Kidney capillary endothelial cell (primary cell): ENCODE results near the gene PRKRIP1.
A peak's percentile ranks its signal among the peaks of the same experiment; 100 is the strongest.
"Not testable (repeated sequence)": the region's sequence is repeated elsewhere in the genome, so short reads cannot be mapped to it uniquely, and the experiment has no call there.

Experiments used
- DNase-seq: peaks from one replicate; pipeline ENCODE4 v3.0.0-alpha.2; 2018; ENCODE audit warnings: low spot score

Gene PRKRIP1, protein sequence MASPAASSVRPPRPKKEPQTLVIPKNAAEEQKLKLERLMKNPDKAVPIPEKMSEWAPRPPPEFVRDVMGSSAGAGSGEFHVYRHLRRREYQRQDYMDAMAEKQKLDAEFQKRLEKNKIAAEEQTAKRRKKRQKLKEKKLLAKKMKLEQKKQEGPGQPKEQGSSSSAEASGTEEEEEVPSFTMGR

DNA sequence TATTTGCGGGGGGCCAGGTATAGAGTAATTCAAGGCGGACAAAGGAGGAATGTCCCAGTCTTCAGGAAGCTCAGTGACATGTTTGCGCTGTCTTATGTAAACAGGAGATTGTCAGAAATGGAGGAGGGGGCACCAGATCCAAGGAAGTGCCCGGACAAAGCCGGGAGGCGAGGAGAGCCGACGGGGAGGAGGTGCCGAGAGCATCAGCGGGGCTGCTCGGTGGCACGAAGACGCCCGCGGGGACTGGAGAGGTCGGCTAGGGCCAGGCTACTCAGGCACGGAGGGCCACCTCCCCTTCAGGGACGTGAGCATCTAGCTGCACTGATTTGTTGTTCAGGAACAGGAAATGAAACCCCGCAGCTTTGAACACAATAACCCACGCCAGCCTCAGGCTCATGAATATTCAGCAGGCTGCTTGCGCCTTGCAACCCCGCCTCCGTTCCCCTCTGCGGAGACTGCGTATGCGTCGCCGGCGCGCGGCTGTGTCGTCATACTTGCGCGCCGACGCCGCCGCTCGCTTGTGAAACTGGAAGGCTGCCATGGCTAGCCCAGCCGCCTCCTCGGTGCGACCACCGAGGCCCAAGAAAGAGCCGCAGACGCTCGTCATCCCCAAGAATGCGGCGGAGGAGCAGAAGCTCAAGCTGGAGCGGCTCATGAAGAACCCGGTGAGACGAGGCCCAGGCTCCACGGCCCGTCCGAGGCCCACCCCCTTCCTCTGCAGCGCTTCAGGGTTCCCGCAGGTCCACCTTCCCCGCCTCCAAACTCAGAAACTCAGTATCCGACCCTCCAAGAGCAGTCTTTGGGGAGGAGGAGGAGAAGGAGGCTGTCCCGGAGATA, at the start of gene PRKRIP1:
PRKRIP1 (plus strand) TSS at position 491 of the 837 bp plus-strand sequence; CDS start at position 540, 49 bp downstream.
- peak; percentile 92 for DNase-seq

DNA sequence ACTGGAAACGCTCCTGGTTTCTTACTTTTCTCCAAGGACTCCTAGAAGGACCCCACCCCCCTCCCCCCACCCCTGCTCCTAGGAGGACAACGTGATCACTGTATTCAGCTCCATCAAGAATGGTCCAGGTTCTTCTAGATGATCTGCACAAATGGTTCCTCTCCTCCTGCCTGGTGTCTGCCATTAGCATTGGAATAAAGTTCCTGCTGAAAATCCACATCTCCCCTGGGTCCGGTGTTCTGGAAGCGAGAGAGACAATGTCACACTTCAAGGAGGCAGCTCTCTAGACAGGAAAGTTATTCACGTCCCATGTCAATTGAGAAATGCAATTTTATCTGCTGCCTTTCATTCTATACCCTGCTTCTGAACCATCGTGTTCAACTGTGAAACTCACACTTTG, 49.2 kb upstream of the PRKRIP1 start:
- not testable (repeated sequence) for DNase-seq

DNA sequence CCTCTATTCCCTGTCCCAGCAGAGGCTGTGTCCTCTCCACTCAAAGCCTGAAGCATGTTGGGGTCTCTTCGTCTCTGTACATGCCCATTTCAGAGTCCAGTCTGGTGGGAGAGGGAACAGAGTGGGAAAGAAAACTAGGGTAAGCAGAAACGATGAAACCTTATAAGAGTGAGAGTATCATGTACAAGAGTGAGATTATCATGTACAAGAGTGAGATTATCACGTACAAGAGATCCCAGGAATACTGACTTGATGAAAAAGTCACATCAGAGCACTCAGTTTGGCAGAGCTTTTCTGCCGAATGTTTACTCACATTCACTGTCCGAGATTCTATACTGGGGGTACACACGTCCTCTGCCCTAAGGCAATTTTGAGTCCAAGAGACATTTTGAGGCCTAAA, 39.8 kb upstream of the PRKRIP1 start, which contains the start of gene SPDYE6:
SPDYE6 (minus strand) TSS at position 101 of the 400 bp plus-strand sequence. CDS start 421 bp downstream, outside the sequence.
- not testable (repeated sequence) for DNase-seq

DNA sequence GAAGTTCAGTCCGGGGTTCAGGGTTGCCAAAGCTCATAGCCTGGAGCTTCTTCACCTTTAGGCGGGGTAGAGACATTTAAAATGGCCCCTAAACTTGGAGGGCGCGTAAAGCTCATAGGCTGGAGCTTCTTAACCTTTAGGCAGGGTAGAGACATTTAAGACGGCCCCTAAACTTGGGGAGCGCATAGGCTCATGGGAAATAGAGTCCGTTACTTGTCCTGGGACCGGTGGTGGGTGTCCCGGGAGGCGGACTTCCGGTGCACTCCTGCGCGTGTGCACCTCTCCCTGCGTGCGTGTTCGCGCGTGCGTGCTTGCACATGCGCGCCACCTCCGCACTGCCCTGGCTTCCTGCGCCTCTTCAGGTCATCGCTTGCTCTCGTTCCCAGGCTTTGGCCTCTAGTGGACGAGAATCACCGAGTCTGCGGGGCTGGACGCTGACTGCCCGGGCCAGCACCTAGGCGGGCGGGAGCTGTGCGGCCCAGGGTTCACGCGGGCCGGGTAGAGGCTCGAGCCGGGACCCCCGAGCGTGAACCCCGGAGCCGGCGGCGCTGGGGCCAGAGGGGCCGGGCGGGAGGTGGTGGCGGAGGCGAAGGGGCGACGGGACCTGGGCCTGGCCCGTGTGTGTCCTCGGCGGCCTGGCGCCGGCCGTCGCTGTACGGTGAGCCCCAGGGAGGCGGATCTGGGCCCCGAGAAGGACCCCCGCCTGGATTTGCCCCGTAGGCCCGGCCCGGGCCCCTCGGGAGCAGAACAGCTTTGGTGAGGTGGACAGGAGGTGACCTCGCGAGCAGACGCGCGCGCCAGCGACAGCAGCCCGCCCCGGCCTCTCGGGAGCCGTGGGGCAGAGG, 32.4 kb upstream of the PRKRIP1 start:
- peak; percentile 98 for DNase-seq

DNA sequence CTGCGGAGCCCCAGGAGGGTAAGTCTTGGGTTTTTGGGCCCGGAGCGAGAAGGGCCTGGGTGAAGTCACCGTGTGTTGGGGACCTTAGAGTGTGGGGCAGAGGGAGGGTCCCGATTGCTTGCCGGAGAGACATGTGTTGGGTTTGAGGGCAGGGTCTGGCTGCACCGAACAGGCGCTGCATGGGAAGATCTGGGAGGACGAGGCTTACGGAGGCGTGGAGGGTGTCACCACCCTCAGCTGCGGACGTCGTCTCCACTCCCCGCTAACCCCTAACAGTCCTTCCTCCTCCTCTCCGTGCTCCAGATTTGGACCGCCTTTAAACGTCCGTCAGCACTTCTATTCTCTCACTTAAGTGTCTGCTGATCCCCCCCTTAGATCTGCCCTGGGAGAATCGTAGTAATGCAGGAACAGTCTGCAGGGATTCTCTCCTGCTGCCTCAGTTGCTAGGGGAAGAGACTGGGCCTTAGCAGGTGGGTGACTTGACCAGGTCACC, 31.7 kb upstream of the PRKRIP1 start:
- DNase-seq, result not testable (repeated sequence)

DNA sequence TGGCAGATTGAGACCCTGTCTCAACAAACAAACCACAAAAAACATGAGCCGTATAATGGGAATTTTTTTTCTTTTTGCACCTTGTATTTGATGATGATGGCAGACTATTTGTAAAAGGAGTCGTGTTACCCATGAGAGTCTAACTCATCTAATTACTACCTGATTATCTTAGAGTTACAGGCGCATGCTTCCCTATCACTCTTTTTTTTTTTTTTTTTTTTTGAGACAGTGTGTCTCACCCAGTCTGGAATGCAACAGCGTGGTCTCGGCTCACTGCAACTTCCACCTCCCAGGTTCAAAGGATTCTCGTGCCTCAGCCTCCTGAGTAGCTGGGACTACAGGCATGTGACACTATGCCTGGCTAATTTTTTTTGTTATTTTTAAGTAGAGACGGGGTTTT, 30.8 kb upstream of the PRKRIP1 start:
- not testable (repeated sequence) for DNase-seq

DNA sequence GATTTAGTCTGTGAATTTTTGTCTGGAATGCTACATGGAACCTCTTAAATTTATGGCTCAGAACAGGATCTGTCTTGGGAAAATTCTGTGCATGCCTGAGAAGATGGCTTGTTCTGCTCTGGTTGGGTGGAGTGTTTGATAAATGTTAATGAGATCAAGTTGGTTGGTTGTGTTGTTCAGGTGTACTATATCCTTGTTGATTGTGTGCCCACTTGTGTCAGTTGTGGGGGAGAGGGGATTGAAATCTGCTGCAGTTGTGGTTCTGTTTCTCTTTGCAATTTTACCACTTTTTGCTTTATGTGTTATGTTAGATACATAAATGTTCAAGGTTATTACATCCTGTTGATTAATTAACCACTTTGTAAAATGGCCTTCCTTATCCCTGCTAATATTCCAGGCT, 26.1 kb upstream of the PRKRIP1 start:
- not testable (repeated sequence) for DNase-seq

DNA sequence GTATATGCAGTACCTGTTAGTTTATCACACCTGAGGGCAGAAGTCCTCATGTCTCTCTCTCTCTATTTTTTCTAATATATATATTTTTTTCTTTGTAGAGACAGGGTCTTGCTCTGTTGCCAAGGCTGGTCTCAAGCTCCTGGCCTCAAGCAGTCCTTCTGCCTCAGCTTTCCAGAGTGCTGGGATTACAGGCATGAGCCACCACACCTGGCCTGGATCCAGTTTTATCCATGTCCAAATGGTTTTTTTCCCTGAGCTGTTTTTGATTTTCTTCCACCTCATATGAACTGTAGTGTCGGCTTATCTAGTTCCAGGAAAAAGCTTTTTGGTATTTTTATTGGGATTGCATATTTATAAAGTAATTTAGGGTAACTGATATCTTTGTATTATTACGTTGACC, 23.4 kb upstream of the PRKRIP1 start:
- not testable (repeated sequence) for DNase-seq

DNA sequence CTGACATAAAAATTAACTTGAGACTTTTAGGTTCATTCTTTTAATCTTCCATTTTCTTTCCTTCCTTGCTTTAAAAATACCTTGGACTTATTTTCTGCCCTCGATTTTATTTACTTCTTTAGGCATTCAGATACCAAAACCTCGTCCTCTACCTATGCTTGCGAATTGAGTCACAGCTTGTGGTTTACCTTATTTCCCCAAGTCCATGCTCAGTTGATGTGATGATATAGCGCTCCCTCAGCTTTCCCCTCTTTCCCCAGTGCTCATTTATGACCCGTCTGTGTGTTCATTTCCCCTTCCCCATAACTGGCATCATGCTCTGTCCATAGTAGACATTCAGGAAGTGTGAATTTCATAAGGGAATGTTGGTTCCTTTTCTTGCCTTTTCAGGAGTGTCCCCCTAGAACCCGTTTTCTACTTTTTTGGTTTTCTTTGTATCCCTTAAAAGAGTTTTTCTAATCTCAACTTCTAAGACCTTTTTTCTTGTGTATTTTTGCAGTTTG, 19.1 kb upstream of the PRKRIP1 start:
- peak; percentile 38 for DNase-seq

DNA sequence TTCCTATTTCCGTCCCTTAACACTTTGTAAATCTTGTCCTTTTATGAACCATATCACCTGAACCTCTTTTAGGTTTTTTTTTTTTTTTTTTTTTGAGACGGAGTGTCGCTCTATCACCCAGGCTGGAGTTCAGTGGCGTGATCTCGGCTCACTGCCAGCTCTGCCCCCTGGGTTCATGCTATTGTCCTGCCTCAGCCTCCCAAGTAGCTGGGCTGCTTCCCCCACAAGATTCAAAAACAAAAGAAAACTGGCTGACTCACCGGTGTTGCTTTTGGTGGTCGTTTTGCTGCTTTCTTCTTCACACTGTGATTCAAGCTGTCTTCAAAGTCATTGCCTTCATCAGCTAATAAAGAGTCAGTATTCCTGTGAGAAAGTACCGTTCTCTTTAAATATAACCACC, 15.3 kb upstream of the PRKRIP1 start:
- not testable (repeated sequence) for DNase-seq

DNA sequence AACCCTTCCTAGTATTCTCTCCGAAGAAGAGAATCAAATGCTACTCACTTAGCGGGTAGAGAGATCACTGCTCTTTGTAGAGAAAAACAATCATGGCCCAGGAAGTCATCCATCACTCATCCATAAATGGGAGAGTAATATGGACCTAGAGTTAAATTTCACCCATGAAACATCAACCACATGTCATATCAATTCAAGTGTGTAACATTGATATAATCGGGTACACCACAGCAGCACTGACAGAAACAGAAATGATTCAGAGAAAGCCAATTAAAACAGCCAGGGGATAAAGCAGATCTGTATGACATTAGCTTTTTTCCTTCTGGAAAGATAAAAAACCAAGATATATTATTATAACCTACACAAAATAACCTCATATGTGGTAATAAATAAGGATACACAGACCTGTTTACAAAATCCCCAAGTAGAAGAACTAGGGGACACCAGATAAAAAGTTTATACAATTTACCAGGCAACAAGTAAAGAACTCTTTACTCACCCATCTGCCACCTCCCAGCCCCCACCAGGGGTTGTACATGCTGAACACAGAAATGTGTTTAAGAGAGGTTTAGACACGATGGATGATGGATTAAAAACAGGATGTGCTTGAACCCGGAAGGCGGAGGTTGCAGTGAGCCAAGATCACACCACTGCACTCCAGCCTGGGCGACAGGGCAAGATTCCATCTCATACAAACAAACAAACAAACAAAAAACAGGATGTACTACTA, 14.3 kb upstream of the PRKRIP1 start:
- DNase-seq, result not testable (repeated sequence)

DNA sequence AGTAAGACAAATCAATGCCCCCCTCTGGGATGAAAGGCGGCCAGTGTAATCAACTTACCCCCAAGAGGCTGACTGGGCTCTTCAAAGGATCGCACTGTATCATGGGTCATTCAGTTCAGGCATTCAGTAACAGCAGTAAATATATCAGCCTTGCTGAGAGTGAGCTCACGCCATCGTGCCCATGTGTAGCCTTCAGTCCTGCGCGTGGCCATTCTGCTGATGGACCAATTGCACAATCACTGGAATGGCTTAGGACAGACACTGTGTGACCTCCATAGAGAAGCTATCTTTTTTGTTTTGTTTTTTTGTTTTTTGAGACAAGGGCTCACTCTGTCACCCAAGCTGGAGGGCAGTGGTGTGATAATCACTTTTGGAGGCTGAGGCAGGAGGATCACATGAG, 9.1 kb upstream of the PRKRIP1 start:
- DNase-seq, result no peak

DNA sequence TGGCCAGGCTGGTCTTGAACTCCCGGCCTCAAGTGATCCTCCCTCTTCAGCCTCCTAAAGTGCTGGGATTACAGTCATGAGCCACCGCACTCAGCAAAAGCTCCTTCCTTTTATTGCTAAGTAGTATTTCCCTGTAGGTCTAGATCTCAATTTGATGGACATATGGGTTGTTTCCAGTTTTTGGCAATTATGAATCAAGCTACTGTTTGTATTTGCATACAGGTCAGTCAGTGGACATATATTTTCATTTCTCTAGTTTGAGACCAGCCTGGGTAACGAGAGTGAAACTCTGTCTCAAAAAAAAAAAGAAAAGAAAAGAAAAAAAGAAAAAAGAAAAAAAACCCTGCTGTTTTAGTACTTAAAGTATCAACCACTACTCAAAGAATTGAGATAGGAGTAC, 6.4 kb upstream of the PRKRIP1 start:
- DNase-seq, result no peak

DNA sequence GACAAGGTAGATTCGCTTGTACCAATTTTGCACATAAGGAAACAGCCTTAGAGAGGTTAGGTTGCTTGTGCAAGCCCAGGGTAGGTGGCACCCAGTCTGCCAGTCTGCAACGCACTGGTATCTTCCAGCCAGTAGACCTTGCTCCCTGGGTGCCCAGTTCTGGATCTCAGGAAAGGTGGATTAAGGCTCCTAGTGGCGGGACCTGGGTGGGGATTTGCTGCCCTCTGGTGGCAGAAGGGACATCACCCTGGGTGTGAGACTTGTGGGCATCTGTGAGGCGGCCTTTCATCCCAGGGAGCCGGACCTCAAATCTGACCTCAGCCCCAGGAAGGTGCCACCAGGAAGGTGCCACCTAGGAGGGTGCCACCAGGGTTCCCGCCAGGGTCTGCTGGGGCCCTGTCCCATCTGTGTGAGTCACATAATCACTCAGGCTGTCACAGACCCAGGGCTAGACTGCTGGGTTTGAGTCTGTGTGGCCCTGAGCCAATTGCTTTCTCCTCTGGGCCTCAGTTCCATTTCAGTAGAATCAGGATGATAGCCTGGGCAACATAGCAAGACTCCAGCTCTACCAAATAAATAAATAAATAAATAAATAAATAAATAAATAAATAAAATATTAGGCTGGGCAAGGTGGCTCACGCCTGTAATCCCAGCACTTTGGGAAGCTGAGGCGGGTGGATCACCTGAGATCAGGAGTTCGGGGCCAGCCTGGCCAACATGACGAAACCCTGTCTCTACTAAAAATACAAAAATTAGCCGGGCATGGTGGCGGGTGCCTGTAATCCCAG, 5.3 kb upstream of the PRKRIP1 start:
- peak; percentile 74 for DNase-seq

DNA sequence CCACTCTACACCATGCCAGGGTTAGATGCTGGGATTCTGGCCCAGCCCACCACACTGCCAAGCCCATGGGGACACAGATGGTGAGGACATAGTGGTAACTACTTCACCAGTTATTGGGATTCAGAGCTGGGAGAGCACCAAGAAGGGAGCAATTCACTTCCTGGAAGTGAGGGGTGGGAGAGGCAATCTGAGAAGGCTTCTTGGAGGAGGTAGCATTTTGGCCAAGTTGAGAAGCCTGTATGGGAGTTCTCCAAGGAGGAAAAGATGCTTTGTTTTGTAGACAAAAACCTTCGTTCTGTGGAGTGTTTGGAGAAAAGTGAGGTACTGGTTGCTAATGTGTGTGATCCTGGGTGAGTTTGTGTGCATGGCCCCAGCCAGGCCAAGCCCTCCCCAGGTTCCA, 3.8 kb upstream of the PRKRIP1 start:
- no peak for DNase-seq

DNA sequence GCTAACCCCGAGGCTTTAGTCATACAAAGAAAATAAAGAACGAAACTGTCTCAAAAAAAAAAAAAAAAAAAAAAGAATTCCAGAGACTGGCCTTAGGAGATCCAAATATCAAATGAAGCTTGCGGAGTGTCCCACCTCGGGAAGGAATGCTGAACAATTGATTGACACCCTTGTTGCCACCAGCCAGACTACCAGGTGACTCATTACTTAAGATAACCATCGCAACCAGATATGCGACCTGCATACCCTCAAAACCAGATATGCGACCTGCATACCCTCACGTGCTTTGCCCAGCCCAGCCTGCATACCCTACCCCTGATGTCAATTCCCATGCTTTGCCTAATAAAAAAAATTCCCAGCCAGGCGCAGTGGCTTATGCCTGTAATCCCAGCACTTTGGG, 2.7 kb upstream of the PRKRIP1 start:
- no peak for DNase-seq

DNA sequence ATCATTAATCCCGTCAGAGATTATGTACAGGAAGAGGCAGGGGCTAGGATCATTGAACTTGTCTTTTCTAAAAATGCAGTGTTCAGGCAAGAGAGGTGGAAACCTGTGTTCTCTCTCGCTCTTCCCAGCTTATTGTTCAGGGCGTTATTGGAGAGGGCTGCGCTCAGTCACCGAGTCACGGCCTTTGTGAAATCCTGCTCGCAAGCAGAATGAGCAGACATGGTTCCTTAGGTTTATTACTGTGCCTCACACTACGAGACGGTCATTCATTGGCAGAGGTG, 631 bp upstream of the PRKRIP1 start:
- DNase-seq, result no peak

DNA sequence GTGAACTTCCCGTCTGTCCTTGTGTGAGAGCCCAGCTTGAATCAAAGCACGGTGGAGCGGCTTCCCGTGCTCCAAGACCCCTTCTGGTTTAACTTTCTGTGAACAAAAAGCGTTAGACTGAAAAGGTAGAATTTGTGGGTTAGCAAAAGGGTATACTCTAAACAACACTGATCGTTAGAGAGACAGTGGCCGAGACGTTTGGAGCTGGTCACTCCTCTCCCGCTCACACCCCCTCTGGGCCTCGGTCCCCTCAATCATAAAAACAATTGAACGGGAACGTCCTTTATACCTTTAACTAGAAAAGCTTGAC, 502 bp downstream of the PRKRIP1 start:
- DNase-seq, result no peak

DNA sequence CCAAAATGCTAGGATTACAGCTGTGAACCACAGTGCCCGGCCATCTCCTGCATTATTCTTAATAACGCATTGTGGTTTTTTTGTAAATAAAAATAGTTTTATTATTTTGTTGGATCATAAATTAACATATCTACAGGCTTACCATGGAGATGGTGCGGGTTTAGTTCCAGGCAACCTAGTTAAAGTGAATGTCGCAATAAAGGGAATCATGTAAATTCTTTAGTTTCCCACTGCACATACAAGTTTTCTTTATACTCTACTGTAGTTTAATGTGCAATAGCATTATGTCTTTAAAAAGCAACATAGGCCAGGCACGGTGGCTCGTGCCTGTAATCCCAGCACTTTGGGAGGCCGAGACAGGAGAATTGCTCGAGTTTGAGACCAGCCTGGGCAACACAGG, 2.4 kb downstream of the PRKRIP1 start:
- no peak for DNase-seq

DNA sequence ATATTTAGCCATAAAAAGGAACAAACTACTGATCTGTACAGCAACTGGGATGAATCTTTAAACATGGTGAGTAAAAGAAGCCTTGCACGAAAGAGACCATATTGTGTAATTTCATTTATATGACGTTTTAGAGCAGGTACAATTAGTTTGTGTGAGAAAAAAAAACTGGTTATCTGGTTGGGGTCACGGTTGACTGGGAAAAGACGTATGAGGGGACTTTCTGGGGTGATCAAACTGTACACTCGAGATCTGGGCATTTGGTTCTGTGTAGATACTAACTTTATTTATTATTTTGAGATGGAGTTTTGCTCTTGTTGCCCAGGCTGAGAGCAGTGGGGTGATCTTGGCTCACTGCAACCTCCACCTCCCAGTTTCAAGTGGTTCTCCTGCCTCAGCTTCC, 4.2 kb downstream of the PRKRIP1 start:
- no peak for DNase-seq

DNA sequence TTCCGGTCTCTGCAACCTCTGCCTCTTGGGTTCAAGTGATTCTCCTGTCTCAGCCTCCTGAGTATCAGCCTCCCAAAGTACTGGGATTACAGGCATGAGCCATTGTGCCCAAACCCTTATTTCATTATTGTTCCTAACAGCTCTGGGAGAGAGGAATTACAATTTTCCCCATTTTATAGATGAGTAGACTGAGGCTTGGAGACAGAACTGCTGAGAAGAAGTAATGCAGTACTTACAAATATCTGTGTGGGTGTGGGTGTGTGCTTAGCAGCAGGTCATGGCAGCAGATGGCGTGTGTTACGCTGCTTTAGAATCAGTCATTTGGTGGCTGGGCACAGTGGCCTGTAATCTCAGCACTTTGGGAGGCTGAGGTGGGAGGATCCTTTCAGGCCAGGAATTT, 7.4 kb downstream of the PRKRIP1 start:
- no peak for DNase-seq
